Duodenal mucosa (tissue), 2 donors: ENCODE data around the gene SUCLG1.

Experiments
- H3K27ac ChIP-seq: one replicate; pipeline ENCODE4 v1.7.0; 2013; ENCODE audit warnings: low read depth, low read length
- H3K27me3 ChIP-seq, 2 donors: one replicate each; pipeline ENCODE4 v1.7.0; 2013; ENCODE audit warnings: low read length in 2 of 2, control low read depth in 1 of 2; ENCODE audit not compliant: insufficient read depth in 2 of 2, control insufficient read depth in 1 of 2
- H3K36me3 ChIP-seq, 2 donors: one replicate each; pipeline ENCODE4 v1.7.0; 2013; ENCODE audit warnings: low read length in 2 of 2, control low read depth in 1 of 2; ENCODE audit not compliant: insufficient read depth in 2 of 2, control insufficient read depth in 1 of 2
- H3K4me1 ChIP-seq, 2 donors: one replicate each; pipeline ENCODE4 v1.7.0; 2013; ENCODE audit warnings: low read length in 2 of 2, control low read depth in 1 of 2; ENCODE audit not compliant: insufficient read depth in 2 of 2, control insufficient read depth in 1 of 2
- H3K4me3 ChIP-seq, 2 donors: one replicate each; pipeline ENCODE4 v1.7.0; 2013; ENCODE audit warnings: low read length in 2 of 2, low read depth in 1 of 2
- H3K9ac ChIP-seq, 2 donors: one replicate each; pipeline ENCODE4 v1.7.0; 2013; ENCODE audit warnings: low read length in 2 of 2, low read depth in 1 of 2
- H3K9me3 ChIP-seq, 2 donors: one replicate each; pipeline ENCODE4 v1.7.0; 2013; ENCODE audit warnings: low read length in 2 of 2, control low read depth in 1 of 2; ENCODE audit not compliant: control insufficient read depth in 1 of 2

SUCLG1 gene

GRCh38 chr2:84373866-84374265, 85.2 kb downstream of the SUCLG1 start:
- Histone ChIP-seq H3K4me1 (no peaks in the 10 kb centered on the region), H3K36me3 (no peaks in the 10 kb centered on the region), H3K9ac (no peak overlapping the region), H3K9me3 (no peaks in the 10 kb centered on the region), H3K27me3 (no peaks in the 10 kb centered on the region), H3K4me3 (no peak overlapping the region), H3K27ac (no peak overlapping the region)
